Iris pigment epithelial cell (primary cell): ENCODE measurements around the gene ARSJ.

Experiments used
- DNase-seq: peaks from one replicate; pipeline ENCODE4 v3.0.0-alpha.2; 2011; ENCODE audit warnings: low read depth

ARSJ gene

GRCh38 chr4:113901994-113902787, 77.3 kb downstream of the ARSJ start:
- no peak for DNase-seq

- DNase-seq: no peak
These were observed 80.0 kb downstream of the ARSJ start for GRCh38 chr4:113899271-113900070.

DNA sequence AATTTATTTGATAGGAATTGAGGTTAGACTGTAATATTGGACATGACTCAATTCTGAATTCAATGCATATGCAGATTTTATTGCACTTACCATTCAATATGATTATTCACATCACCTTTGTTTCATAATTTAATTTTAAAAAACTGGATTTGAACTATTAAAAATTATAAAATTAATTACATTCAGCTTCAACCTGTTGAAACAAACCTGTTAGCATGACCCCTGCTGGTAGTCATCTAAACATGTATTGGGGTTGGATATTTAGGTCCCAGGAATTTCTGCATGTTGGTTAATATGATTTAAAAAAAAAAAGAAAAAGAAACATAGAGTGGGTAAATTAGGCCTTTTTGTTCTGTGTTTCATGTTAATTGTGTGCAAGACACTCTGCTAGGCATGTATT, 85.9 kb downstream of the ARSJ start:
- DNase-seq: no peak

GRCh38 chr4:113888006-113888405, 91.4 kb downstream of the ARSJ start:
- DNase-seq: no peak

- no peak for DNase-seq
These were observed 94.2 kb downstream of the ARSJ start for GRCh38 chr4:113885291-113885690.

DNA sequence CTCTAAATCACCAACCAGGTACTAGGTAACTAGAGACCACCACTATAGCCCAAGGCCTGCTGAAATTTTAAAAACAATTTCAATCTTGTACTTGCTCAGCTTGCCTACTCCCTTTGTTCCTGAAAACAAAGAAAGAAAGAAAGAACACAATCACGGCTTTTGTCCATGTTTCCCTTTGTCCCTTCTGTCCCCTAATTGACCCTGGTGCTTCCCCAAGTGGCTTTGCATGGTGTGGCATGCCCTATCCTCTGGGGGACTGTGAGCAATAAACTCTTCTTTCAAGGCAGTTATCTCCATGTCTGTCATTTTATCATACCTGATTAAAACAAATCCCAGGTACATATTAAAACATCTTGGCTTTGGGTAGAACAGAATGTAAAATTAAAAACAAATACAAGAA, 94.8 kb downstream of the ARSJ start:
- DNase-seq: no peak

GRCh38 chr4:113882668-113883067, 96.8 kb downstream of the ARSJ start:
- peak; percentile 27 for DNase-seq

DNA sequence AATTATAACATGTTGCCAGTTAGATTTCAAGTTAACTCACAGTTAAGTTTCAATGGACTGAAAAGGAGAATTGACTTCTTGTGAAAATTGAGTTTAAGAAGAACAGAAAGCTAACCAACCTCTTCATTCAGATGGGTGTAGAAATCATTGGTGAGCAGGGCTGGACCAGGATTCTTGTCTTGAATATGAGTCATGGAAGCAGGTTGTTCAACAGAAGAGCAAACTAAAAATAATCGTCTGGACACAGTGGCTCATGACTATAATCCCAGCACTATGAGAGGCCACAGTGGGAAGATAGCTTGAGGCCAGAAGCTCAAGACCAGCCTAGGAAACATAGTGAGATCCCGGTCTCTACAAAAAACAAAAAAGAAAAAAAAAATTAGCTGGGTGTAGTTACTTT, 98.2 kb downstream of the ARSJ start:
- DNase-seq: peak; percentile 63

GRCh38 chr4:113880240-113881028, 99.0 kb downstream of the ARSJ start:
- DNase-seq: no peak

DNA sequence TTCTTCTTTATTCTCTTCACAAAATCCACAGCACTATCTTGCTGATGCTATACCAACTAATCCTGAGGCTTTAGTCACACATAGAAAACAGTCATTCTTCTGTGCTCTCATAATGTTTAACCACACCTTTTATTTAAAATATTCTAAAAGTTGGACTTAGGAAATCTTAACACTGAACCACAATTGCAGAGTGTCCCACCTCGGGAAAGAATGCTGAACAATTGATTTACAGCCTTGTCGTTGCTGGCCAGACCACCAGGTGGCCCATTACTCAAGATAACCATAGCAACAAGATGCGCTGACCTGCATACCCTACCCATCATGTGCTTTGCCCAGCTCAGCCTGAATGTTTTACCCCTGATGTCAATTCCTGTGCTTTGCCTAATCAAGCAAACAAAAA, 100.8 kb downstream of the ARSJ start:
- peak; percentile 53 for DNase-seq

DNA sequence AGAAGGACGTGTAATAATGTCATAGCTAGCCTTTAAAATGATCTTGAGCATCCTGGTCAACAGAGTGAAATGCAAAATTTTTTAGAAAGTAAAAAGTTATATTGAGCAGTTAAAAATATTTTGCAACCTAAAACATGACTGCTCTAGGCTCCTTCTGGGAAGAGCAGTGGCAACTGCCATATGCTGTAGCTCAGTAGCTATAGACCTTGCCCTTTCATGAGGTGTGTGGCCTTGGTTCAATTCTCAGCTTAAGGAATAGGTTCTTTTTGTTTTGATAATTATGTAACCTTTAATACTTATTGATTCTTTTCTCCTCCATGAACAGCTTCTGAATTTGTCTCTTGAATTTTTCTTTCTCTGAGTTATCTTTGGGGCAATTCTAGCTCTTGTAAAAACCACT, 105.0 kb downstream of the ARSJ start:
- no peak for DNase-seq

GRCh38 chr4:113873508-113873907, 105.9 kb downstream of the ARSJ start:
- no peak for DNase-seq

- peak; percentile 21 for DNase-seq
These were observed 106.8 kb downstream of the ARSJ start for GRCh38 chr4:113872426-113873260.

GRCh38 chr4:113871080-113871479, 108.4 kb downstream of the ARSJ start:
- no peak for DNase-seq

DNA sequence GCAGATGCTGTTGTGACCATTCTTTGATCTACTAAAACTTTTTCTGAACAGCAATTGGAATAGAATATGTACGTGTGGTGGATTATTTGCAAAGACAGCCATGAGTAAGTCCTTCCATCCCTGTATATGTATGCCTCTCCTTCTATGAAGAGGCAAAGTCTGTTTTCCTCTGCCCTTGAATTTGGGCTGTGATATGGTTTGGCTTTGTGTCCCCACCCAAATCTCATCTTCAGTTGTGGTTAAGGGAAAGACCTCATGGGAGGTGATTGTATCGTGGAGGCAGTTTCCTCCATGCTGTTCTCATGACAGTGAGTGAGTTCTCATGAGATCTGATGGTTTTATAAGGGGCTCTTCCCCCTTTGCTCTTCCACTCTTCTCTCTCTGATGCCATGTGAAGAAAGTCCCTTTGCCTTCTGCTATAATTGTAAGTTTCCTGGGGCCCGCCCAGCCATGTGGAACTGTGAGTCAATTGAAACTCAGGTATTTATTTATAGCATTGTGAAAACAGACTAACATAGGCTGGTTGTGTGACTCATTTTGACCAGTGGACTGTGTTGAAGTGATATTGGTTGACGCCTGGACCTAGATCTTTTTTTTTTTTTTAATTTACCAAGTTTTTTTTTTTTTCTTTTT, 109.6 kb downstream of the ARSJ start:
- peak; percentile 65 for DNase-seq

GRCh38 chr4:113866611-113867010, 112.8 kb downstream of the ARSJ start:
- DNase-seq: no peak

- DNase-seq: no peak
These were observed 120.5 kb downstream of the ARSJ start for GRCh38 chr4:113858924-113859323.

DNA sequence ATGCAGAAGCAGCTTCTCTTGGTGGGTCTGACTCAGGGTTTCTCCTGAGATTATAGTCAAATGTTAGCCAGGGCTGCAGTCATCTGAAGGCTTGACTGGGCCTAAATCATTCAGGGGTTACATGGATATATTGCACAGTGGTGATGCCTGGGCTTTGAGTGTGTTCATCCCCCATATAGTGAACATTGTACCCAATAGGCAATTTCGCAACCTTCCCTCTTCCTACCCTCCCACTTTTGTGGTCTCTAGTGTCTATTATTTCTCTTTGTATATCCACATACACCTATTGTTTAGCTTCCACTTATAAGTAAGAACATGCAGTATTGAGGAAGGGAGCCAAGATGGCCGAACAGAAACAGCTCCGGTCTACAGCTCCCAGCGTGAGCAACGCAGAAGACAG, 127.6 kb downstream of the ARSJ start:
- DNase-seq: no peak
